ENCODE results near the gene MIXL1. TPM values are rescaled to one million over a fixed set of nuclear protein-coding genes. Genes with fewer than 3 reads are reported as not detected.
"Not testable (repeated sequence)": the region's sequence is repeated elsewhere in the genome, so short reads cannot be mapped to it uniquely, and the experiment has no call there.

The MIXL1 gene
- 0.10 TPM in 1 of 2 replicates, not detected in the other for polyA plus RNA-seq (2014; cell fraction: cytosol; rRNA removed)
- polyA plus RNA-seq (2014; cell fraction: nucleus; rRNA removed): 0.29 TPM in 1 of 2 replicates, not detected in the other

DNA sequence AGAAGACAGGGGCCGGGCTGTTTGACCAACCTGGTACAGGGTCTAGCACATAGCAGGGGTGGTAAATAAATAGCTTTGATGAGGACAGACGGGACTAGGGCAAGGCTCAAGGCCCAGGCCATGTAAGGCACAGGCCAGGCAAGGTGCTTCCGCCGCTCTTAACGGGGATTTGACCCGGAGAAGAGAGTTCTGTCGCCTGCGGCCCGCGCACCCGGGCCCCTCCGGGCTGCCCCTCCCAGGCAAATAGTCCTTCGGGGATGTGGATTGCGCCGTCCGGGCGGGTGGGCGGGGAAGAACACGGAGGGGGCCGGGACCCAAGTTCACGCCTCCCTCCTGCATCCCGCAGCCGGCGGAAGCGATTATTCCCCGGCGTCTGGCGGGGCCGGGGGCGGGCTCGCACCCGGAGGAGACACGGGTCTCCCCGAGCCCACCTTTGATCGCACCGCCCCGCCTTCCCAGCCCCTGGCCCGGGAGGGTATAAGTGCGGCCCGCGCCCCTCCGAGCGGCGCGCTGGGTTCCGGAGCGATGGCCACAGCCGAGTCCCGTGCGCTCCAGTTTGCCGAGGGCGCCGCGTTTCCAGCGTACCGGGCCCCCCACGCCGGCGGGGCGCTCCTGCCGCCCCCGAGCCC is at the start of gene MIXL1:
TSS of gene MIXL1 (plus strand) at position 508 of the 629 bp plus-strand sequence. CDS start at position 526, 18 bp downstream.
- DNase-seq (ENCODE audit: low spot score): no peak

DNA sequence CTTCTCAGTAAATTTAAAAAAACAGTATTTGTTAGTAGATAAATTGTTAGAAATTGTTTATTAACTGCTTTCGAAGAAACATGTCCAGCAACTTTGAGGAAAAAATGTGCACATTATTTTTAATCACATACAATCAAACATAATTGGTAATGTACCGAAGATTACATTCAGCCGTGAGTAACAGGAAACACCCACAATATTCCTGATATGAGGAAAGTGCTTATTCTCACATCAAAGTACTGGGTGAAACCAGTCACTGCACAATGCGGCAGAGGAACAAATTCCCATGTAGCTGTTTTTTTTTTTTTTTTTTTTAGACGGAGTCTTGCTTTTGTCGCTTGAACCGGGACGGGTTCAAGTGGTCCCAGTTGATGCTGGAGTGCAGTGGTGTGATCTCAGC is 46.6 kb upstream of the MIXL1 start:
- no peak for DNase-seq (ENCODE audit: low spot score)

- DNase-seq (ENCODE audit: low spot score): no peak
Measured at GRCh38 chr1:226181996-226182714, 41.3 kb upstream of the MIXL1 start.

DNA sequence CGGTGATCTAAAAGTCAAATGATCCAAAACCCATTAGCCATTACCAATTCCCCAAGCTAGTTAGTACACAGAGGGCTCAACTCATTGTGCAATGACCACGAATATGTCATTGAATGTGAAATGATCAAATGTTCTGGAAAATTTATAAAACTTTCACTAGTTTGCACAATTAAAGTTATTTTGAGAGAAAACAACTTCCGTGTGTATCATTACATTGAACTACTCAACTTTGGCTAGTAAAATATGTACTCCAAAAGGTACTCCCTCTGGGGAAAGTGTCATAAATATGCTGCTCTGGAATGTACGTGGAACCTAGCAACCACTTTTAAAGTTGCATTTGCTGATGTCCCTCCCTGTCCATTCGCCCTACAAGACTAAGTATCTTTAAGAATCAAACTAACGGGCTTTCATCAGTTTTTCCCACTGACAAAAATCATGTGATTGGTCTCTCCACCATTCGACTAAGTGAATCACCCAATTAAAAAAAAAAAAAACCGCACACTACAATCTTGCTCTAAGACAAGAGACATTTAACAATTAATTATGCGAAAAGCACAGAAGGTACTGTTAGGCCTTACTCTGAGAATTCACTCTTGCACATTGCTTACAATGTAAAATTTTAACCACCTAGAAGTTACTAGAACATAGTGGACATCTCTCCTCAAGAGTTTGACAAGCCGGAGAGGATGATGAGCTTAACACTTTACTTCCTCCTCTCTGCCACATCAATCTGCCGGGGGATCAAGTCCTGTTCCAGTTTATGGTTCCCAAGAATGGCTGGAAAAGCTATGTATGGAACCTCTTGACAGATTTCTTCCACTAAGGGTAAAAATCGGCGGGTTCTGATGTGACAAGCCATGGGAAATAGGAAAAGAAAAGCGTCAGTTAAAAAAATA is 38.1 kb upstream of the MIXL1 start:
- no peak for DNase-seq (ENCODE audit: low spot score)

GRCh38 chr1:226186124-226187018 is 37.1 kb upstream of the MIXL1 start, which contains the start of gene ACBD3:
Gene ACBD3 (minus strand): TSS chr1:226186741. CDS start chr1:226186675, 66 bp downstream.
- DNase-seq (ENCODE audit: low spot score): peak; percentile 91

DNA sequence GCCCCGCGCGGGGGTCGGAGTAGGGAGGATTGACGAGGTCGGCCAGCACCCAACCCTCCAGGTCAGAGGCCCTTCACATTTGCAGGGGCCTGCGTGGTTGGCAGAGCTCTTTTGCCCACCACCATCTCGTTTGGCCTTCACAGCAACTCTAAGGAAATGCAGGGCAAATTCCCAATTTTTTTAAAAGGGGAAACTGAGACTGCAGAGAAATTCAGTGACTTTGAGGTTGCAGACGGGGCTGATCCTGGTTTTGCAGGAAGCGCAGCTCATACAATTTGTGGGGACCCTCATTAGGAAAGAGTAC is 36.5 kb upstream of the MIXL1 start:
- DNase-seq (ENCODE audit: low spot score): no peak

DNA sequence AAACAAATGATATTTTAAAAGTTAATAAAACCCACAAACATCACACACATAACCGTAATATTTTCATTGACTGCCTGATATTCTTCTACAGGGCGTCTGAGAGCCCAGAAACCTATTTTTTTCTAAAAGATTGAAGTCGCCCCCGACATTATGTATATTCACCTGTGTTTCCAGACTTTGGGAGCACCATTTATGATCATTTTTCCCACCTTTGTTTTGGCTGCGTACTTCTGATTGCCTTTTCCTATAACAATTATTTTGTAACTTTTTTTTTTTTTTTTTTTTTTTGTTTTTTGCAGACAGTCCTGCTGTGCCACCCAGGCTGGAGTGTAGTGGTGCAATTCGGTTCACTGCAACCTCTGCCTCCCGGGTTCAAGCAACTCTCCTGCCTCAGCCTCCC is 36.1 kb upstream of the MIXL1 start:
- DNase-seq (ENCODE audit: low spot score): no peak

- no peak for DNase-seq (ENCODE audit: low spot score)
Measured at GRCh38 chr1:226195144-226195543, 28.3 kb upstream of the MIXL1 start.

DNA sequence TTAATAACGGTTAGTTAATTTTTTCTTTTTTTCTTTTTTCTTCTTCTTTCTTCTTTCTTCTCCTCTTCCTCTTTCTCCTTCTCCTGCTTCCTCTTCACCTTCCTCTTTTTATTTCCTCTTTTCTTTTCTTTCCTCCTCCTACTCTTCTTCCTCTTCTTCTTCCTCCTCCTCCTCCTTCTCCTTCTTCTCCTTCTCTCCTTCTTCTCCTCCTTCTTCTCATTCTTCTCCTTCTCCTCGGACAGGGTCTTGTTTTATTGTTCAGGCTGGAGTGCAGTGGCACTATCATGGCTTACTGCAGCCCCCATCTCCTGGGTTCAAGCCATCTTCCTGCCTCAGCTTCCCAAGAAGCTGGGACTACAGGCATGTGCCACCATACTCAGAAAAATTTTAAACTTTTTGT is 23.5 kb upstream of the MIXL1 start:
- no peak for DNase-seq (ENCODE audit: low spot score)

DNA sequence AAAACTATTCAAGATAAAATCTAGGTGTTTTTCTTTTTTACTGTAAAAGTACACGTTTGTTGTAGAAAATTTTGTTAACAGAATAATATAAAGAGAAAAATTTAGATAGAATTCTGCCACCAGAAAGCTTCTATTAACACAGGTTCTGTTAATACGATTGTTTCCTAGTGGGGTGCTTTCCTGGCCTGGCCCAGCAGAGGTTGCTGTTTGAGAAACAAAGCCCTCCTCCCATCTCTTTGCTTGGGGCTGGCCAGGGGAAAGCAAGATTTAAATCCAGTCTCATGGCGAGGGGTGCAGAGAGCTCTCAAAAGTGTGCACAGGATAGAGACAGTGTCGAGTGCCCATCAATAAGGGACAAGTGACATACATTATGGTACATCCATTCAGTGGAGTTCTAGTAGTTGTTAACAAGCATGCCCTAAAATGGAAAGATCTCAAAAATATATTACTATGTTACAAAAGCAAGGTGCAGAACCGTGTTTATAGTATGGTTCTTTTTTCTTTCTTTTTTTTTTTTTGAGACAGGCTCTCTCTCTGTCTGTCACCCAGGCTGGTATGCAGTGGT is 22.4 kb upstream of the MIXL1 start:
- no peak for DNase-seq (ENCODE audit: low spot score)

GRCh38 chr1:226202246-226202645 is 21.2 kb upstream of the MIXL1 start:
- no peak for DNase-seq (ENCODE audit: low spot score)

GRCh38 chr1:226202666-226203065 is 20.8 kb upstream of the MIXL1 start:
- not testable (repeated sequence) for DNase-seq (ENCODE audit: low spot score)

GRCh38 chr1:226203240-226203639 is 20.2 kb upstream of the MIXL1 start:
- no peak for DNase-seq (ENCODE audit: low spot score)

DNA sequence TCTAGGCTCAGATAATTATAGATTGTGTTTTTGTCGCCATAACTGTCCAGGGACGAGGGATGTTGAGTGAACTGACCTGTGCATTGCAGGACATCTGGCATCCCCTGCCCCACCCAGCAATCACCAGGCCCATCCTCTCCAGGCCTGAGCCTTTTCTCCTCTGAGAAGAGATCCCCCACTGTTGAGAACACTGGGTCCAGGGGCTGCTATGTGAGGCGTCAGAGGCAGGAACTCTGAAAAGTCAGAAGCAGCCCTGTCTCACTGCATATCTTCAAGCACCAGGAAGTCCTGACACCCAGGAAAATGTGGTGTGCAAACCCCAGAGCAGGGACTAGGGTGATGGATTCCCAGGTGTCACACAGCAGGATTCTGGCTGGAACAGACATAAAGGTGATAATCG is 19.8 kb upstream of the MIXL1 start:
- DNase-seq (ENCODE audit: low spot score): no peak

DNA sequence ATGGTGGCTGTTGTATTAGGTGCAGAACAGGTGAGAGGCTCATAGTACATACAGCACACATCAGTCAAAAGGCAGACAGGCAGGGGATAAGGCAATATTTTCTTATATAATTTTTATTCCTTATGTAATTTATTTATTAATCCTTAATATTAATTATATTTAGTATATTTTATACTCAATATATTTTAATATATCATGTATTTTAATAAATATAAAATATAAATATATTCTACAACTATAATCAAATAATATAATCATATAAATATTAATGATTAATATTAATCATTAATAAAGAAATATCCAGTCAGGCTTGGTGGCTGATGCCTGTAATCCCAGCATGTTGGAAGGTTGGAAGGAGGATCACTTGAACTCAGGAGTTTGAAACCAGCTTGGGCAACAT is 19.3 kb upstream of the MIXL1 start:
- no peak for DNase-seq (ENCODE audit: low spot score)

DNA sequence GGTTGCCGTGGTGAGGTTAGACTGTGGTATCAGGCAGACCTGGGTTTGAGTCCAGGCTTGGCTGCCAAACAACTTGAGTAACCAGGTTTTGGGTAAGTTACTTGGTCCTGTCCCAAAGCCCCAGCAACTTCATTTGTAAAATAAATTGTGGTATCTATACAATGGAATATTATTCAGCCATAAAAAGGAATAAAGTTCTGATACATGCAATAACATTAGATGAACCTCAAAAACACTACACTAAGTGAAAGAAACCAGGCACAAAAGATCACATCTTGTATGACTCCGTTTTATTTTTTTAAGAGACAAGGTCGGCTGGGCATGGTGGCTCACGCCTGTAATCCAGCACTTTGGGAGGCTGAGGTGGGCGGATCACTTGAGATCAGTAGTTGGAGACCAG is 16.4 kb upstream of the MIXL1 start:
- no peak for DNase-seq (ENCODE audit: low spot score)

DNA sequence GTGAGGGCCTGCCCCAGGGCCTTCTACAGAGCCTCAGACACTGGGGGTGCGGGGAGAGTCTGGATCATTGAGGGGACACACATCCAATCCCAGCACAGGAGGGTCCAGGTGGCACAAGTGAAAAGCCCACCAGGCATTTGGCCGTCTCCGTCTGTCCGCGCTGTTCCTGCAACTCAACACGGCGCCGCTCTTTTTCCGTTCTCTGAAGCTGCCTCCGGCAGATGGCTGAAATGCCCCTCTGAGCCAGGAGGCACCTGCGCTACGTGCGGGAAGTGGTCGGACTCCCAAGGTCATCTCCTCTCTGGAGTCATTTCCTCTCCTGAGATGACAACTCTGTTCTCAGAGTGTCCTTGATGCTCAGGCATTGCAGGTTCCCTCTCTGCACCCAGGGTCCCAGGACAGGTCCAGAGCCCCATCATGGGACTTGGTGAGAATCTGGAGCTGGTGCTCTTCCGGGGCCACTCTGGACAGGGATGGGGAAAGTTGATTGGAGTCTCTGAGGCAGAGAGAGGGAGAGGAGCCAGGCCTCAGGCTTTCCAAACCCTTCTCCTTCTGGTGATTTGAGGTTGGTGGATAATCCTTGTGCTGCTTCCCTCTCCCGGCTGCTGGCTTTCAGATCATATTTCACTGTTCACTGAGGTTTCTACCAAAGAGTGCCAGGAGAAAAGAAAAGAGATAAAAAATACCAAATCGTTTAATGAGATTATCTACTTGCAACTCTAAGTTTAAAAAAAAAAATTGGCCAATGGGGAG is 14.0 kb upstream of the MIXL1 start:
- no peak for DNase-seq (ENCODE audit: low spot score)

- no peak for DNase-seq (ENCODE audit: low spot score)
Measured at GRCh38 chr1:226210571-226211176, 12.8 kb upstream of the MIXL1 start.

DNA sequence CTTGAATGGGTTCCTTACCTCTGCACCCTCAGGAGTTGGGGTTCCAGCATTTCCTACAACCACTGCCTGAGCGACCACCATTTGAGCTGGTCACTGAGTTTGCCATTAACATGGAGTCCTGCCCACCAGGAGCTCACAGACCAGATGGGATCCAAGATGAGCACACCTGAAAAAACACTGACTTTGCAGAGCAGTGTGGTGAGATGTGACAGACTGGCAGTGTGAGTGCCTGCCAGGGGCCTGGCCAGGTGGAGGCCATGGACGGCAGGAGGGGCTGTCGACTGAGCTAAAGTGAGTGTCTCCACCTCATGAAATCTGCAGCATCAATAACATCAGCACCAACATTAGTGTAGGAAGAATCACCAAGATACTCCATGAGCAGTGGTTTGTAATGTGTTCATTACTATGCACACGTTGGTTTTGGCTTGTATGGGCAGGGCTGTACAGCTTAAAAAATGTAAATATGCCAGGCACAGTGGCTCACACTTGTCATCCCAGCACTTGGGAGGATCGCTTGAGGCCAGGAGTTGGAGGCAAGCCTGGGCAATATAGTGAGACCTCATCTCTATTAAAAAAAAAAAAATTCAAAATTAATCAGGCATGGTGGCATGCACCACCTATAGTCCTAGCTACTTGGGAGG is 12.2 kb upstream of the MIXL1 start:
- no peak for DNase-seq (ENCODE audit: low spot score)
